ENCODE data around the gene RNF7.
"Not testable (repeated sequence)": the region's sequence is repeated elsewhere in the genome, so short reads cannot be mapped to it uniquely, and the experiment has no call there.

Gene RNF7

GRCh38 chr3:141735770-141736465, 2.2 kb upstream of the RNF7 start:
- no peak for DNase-seq

GRCh38 chr3:141737093-141737492, 1.0 kb upstream of the RNF7 start:
- no peak for DNase-seq

DNA sequence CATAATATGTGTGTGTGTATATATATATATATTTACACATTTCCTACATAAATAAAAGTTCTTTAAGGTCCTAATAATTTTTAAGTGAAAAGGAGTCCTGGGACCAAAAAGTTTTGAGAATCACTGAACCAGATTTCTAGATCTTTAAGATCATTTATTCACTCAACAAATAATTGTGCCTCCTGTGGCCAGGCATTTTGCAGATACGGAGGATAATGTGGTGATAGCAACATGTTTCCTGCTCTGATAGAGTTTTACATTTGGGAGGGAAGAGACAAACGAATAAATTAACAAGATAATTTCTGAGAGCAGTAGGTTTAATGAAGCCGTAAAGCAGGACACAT, 448 bp upstream of the RNF7 start:
- no peak for DNase-seq

- no peak for DNase-seq
Observed at GRCh38 chr3:141738891-141739363, 829 bp downstream of the RNF7 start.

DNA sequence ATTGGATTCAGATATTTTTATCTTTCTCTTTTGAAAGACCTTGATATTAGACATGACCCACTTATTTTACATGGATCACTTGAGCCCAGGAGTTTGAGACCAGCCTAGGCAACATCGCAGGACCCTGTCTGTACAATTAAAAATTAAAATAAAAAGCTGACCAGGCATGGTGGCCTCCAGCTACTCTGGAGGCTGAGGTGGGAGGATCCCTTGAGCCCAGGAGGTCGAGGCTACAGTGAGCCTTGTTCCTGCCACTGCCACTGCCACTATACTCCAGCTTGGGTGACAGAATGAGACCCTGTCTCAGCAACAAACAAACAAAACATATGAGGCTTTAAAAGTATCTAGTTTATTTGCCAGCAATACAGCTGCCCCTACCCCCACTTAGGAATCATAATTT, 1.6 kb downstream of the RNF7 start:
- DNase-seq = no peak

- no peak for DNase-seq
Observed at GRCh38 chr3:141740349-141740748, 2.3 kb downstream of the RNF7 start.

DNA sequence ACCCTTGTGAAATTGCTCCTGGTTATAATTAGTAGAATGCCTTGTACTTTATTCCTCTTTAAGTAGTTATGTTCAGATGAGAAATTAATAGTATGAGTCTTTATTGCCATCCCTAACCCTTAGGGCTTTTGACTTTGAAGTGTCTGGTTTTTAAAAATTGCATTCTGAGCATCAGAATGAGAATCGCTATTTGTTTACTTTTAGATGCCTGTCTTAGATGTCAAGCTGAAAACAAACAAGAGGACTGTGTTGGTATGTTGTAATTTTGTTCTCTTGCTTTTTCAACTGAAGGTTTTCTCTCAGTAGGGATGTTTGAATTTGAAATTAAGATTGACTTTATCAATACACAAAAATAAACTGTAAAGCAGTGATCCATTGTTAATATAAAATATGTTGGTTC, 5.2 kb downstream of the RNF7 start:
- no peak for DNase-seq

DNA sequence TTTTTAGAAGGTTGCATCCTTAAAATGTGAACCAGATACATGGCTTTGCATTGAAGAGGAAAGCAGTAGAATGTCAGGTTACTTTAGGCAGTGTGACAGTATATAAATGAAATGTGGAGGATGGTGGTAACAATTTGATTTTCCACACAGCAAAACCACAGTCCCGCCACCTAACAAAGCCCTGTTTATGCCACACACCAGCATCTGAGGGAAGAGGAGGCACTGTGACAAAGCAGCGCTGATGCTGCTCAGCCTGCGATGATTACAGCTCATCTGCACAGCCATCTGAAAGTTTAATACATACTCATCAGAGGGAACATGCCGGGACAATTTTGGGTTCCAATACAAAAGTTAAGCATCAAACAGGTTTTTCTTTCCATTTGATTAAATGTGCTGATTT, 8.9 kb downstream of the RNF7 start:
- no peak for DNase-seq

GRCh38 chr3:141753399-141753798, 15.3 kb downstream of the RNF7 start:
- no peak for DNase-seq

DNA sequence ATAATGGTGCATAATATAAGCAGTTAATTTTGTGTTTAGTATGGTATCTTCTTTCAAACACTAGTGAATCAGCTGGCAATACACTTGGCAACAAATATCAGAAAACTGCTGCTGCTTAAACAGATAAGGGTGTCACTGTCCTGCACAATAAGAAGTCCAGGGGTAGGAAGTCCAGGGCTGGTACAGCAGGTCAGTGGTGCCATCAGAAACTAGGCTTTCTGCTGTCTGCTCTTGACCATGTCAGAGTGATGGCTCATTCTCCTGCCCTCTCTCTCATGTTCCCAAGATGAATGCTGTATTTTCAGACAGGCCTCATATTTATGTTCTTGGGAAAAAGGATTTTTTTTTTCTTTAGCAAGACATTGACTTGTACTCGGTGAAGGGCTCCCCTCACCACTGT, 15.9 kb downstream of the RNF7 start:
- no peak for DNase-seq

DNA sequence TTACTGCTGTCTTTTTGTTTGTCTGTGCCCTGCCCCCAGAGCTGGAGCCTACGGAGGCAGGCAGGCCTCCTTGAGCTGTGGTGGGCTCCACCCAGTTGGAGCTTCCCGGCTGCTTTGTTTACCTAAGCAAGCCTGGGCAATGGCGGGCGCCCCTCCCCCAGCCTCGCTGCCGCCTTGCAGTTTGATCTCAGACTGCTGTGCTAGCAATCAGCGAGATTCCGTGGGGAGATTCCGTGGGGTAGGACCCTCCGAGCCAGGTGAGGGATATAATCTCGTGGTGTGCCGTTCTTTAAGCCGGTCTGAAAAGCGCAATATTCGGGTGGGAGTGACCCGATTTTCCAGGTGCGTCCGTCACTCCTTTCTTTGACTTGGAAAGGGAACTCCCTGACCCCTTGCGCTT, 24.5 kb downstream of the RNF7 start:
- not testable (repeated sequence) for DNase-seq

- no peak for DNase-seq
Observed at GRCh38 chr3:141763088-141763750, 25.1 kb downstream of the RNF7 start, which contains the start of gene GRK7. Gene GRK7, plus strand, starts transcription at chr3:141763408. Its CDS starts 14,877 bp downstream, at chr3:141778285.

- DNase-seq = no peak
Observed at GRCh38 chr3:141764045-141764444, 25.9 kb downstream of the RNF7 start.

- no peak for DNase-seq
Observed at GRCh38 chr3:141764465-141764864, 26.4 kb downstream of the RNF7 start.

GRCh38 chr3:141764986-141765385, 26.9 kb downstream of the RNF7 start:
- no peak for DNase-seq

DNA sequence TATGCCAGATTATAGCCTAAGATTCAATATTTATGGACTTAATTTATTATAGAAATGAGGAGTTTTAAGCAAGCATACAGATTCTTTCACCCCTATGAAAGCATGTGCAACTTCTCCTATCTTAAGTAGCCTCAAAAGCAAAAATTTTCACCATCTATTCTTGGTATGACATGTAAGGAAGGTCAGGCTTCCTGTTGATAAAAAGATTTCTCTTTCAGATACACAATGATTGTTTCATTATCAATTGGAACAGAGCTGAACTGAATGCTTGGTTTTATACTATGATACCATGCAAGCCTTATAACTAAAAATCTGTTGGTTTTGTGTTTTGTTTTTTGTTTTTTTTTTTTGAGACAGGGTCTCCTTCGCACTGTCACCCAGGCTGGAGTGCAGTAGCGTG, 29.0 kb downstream of the RNF7 start:
- no peak for DNase-seq

DNA sequence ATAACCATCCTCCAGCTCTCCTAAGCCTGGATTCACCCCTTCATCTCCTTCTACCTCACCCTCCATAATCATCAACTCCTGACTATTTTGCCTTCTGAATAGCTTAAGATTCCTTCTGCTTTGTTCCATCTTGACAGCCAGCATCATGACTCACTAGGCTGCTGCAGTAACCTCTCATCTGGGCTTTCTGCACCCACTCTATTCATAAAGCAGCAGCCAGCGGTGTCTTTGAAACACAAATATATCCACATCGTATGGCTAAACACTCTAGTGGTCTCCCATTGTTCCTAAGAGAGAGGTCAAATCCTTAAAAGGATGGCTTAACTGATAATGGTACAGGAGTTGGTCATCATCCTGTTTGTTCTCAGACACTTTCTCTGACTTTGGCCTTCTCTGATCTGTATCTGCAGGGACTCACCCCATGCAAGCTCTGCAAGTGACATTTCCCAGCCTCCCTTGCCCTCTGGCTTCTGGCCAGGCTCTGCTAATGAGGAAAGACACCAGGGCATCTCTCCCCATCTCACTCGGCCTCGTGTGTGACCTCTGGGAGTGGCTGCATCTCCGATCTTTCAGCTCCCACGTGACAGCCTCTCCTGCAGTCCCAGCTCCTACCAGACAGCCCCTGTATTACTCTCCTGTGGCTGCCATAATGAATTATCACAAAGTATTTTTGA, 31.3 kb downstream of the RNF7 start:
- no peak for DNase-seq

DNA sequence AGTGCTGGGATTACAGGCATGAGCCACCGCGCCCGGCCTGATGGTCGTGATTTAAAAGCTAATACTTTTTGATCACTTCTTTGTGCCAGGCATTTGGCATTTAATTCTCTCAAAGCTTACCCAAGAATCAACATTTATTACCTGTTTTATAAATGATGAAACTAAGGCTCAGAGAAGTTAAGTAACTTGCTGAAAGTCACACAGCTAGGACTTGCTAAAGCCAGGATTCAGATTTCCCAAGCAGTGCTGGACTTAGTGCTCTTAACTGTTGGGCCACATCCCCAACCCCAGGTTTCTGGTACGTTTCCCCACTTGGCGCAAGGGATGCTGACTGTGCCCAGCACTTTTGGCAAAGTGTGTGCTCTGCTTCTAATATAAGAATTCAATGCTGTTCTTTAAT, 35.6 kb downstream of the RNF7 start:
- DNase-seq = no peak

DNA sequence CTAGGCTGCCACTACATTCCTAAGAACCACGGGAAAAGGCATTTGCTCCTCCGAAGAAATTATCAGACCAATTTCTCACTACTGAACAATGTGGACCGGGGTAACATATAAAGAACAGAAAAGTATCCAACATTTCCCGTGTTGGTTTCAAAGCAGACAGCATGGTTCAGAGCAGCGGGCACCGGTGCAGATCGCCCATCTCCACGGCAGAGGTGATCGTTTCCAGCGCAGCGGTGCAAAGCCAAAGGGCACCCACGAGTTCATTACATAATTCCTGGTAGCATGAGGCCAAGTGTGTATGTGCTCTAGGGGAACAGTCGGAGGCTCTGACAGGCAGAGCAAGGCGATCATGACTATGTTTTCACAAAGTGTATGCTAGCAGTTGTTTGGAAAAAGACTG, 38.3 kb downstream of the RNF7 start:
- DNase-seq = no peak

GRCh38 chr3:141776885-141777284, 38.8 kb downstream of the RNF7 start:
- no peak for DNase-seq

DNA sequence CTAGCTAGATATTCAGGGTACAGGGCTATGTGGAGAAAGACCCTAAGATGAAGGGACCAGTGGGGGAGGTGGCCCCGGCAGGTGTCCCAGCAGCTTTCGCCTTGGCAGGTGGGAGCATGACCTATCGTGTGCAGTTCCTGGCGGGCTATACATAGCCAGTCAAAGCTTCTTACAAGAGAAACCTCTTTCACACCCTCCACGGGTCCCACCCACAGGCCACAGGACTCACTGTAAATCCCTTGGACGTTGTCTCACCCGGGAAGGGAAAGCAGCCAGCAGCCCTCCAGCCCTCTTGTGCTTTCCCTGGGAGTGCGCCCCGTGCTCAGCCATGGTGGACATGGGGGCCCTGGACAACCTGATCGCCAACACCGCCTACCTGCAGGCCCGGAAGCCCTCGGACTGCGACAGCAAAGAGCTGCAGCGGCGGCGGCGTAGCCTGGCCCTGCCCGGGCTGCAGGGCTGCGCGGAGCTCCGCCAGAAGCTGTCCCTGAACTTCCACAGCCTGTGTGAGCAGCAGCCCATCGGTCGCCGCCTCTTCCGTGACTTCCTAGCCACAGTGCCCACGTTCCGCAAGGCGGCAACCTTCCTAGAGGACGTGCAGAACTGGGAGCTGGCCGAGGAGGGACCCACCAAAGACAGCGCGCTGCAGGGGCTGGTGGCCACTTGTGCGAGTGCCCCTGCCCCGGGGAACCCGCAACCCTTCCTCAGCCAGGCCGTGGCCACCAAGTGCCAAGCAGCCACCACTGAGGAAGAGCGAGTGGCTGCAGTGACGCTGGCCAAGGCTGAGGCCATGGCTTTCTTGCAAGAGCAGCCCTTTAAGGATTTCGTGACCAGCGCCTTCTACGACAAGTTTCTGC, 40.1 kb downstream of the RNF7 start:
- no peak for DNase-seq

DNA sequence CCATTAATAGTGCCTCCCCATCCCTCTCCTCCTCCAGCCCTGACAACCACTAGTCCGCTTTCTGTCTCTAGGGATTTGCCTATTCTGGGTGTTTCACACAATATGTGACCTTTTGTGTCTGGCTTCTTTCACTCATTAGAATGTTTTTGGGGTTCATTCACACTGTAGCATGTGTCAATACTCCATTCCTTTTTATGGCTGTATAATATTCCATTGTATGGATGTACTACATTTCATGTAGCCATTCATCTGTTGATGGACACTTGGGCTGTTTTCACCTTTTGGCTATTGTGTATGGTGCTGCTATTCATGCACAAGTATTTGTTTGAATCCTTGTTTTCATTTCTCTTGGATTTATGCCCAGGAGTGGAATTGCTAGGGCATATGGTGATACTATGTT, 41.6 kb downstream of the RNF7 start:
- no peak for DNase-seq

GRCh38 chr3:141782386-141782932, 44.4 kb downstream of the RNF7 start:
- no peak for DNase-seq
